OCI-LY1 (cell line): ENCODE data around the gene TBX15.

Source experiments
- H2AFZ ChIP-seq: fragments of 200-600 bp; sonication (generic), shearing (Covaris generic); 2 replicates; pipeline ENCODE4 v1.6.0; 2014; ENCODE audit warnings: antibody characterized with exemption, mild to moderate bottlenecking, low read length
- H3F3A ChIP-seq: fragments of 200-600 bp; sonication (generic), shearing (Covaris generic); 2 replicates; pipeline ENCODE4 v1.6.0; 2014; ENCODE audit warnings: mild to moderate bottlenecking, antibody characterized with exemption, low read length, moderate library complexity; ENCODE audit not compliant: insufficient read depth
- H3K27ac ChIP-seq: fragments of 200-600 bp; sonication (generic); 2 replicates; pipeline ENCODE4 v1.5.1; 2014; ENCODE audit warnings: low read length, mixed run types, mild to moderate bottlenecking, low read depth; ENCODE audit not compliant: poor library complexity, severe bottlenecking
- H3K27me3 ChIP-seq: fragments of 200-600 bp; sonication (generic); 2 replicates; pipeline ENCODE4 v1.6.0; 2014; ENCODE audit warnings: antibody characterized with exemption, mild to moderate bottlenecking, low read length, moderate library complexity; ENCODE audit not compliant: insufficient read depth
- H3K36me3 ChIP-seq: fragments of 200-600 bp; sonication (generic); 2 replicates; pipeline ENCODE4 v1.6.1; 2014; ENCODE audit warnings: mild to moderate bottlenecking, antibody characterized with exemption, low read length, moderate library complexity, mixed read lengths; ENCODE audit not compliant: insufficient read depth
- H3K4me1 ChIP-seq: fragments of 200-600 bp; sonication (generic); 2 replicates; pipeline ENCODE4 v1.5.1; 2014; ENCODE audit warnings: mild to moderate bottlenecking, low read length, moderate library complexity; ENCODE audit not compliant: insufficient read depth, severe bottlenecking
- H3K4me2 ChIP-seq: fragments of 200-600 bp; sonication (generic), shearing (Covaris generic); 2 replicates; pipeline ENCODE4 v1.6.1; 2014; ENCODE audit warnings: low read length
- H3K4me3 ChIP-seq: fragments of 200-600 bp; sonication (generic); 2 replicates; pipeline ENCODE4 v1.5.1; 2014; ENCODE audit warnings: low read length, low read depth, mild to moderate bottlenecking, mixed read lengths; ENCODE audit not compliant: poor library complexity, severe bottlenecking
- H3K79me2 ChIP-seq: fragments of 200-600 bp; shearing (Covaris generic); 2 replicates; pipeline ENCODE4 v1.6.1; 2016; ENCODE audit warnings: mixed run types, low read length, mixed read lengths; ENCODE audit not compliant: insufficient read depth
- H3K9ac ChIP-seq: fragments of 200-600 bp; sonication (generic), shearing (Covaris generic); 2 replicates; pipeline ENCODE4 v1.6.1; 2014; ENCODE audit warnings: mild to moderate bottlenecking, low read length, mixed read lengths
- H3K9me2 ChIP-seq: fragments of 200-600 bp; sonication (generic), shearing (Covaris generic); 2 replicates; pipeline ENCODE4 v1.6.1; 2014; ENCODE audit warnings: low read depth, mild to moderate bottlenecking, low read length, mixed read lengths
- H3K9me3 ChIP-seq: fragments of 200-600 bp; shearing (Covaris generic); 2 replicates; pipeline ENCODE4 v1.6.1; 2014; ENCODE audit warnings: low read length, mixed read lengths
- H4K20me1 ChIP-seq: fragments of 200-600 bp; sonication (generic), shearing (Covaris generic); 2 replicates; pipeline ENCODE4 v1.6.0; 2016; ENCODE audit warnings: mild to moderate bottlenecking, low read length; ENCODE audit not compliant: insufficient read depth
- EZH2 ChIP-seq: fragments of 200-600 bp; sonication (generic), shearing (Covaris generic); IDR thresholded peaks from 2 replicates; pipeline ENCODE4 v1.8.0; 2017; ENCODE audit warnings: borderline replicate concordance, mixed run types, mild to moderate bottlenecking, antibody characterized with exemption, low read length, moderate library complexity, mixed read lengths
- TF ChIP-seq, protein P1 (sequence below): fragments of 200-600 bp; sonication (generic), shearing (Covaris generic); IDR thresholded peaks from 2 replicates; pipeline ENCODE4 v1.5.1; 2017; ENCODE audit warnings: mild to moderate bottlenecking, antibody characterized with exemption, low read length, moderate library complexity, mixed read lengths

TBX15 gene

DNA sequence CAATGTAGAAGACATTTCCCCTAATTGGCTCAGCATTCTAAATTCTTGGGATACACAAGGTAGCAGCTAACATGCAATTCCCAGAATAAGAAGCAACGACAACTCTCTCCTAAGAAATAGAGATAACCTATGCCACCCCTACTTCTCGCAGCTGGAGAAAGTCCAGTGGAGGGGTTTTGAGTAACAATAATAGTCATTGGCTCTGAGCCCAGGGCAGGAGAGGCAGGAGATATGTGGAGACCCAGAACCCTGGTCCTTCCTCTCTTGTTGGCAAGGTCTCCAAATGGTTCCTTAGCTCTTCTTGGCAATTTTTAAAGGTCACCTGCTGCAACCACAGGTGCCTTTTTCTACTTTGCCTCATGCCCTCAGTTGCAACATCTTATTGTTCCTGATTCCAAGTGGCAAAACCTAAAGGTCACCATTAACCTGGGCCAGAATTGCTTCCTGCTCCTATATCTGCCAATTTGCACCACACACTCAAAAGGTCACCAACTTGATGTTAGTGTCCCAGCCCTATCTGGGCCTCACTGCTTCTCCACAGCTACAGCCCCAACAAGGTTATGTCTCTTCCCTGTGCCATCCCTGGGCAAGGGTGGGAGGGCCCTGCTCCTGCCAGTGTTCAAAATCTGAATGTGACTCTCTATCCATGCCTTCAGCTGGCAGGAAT, 36.7 kb downstream of the TBX15 start:
- Histone ChIP-seq H3F3A (no peaks in the 10 kb centered on the region), H2AFZ (no peak overlapping the region), H3K9me3 (no peaks in the 10 kb centered on the region), H3K4me3 (no peak overlapping the region), H3K27ac (no peak overlapping the region), H3K36me3 (no peaks in the 10 kb centered on the region), H3K79me2 (no peaks in the 10 kb centered on the region), H3K9ac (no peak overlapping the region), H3K4me2 (no peak overlapping the region), H3K9me2 (no peaks in the 10 kb centered on the region), H3K27me3 (no peaks in the 10 kb centered on the region), H3K4me1 (no peaks in the 10 kb centered on the region), H4K20me1 (no peaks in the 10 kb centered on the region)
- TF ChIP-seq, protein P1, sequence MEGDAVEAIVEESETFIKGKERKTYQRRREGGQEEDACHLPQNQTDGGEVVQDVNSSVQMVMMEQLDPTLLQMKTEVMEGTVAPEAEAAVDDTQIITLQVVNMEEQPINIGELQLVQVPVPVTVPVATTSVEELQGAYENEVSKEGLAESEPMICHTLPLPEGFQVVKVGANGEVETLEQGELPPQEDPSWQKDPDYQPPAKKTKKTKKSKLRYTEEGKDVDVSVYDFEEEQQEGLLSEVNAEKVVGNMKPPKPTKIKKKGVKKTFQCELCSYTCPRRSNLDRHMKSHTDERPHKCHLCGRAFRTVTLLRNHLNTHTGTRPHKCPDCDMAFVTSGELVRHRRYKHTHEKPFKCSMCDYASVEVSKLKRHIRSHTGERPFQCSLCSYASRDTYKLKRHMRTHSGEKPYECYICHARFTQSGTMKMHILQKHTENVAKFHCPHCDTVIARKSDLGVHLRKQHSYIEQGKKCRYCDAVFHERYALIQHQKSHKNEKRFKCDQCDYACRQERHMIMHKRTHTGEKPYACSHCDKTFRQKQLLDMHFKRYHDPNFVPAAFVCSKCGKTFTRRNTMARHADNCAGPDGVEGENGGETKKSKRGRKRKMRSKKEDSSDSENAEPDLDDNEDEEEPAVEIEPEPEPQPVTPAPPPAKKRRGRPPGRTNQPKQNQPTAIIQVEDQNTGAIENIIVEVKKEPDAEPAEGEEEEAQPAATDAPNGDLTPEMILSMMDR = no peak
- no peak for TF ChIP-seq EZH2

DNA sequence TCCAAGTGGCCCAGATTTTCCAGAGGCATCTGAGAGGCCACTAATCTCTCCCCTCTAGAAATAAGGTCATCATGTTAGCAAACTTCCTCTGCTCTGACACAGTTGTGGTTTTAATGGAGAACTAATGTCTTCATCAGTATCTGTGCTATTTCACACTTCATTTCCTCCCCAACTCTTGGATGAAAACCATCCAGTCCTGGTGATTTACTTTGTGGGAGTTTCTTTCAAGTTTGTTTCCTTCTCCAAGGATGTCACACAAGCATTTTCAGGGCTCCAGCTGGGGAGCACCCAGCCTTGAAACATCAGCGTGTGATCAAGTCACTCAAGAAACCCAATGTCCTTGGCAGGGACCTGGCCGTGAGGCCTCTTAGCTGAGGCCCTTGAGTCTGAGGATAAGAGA, 38.8 kb downstream of the TBX15 start:
- Histone ChIP-seq H3F3A (no peaks in the 10 kb centered on the region), H3K4me1 (no peaks in the 10 kb centered on the region), H3K79me2 (no peaks in the 10 kb centered on the region), H2AFZ (no peak overlapping the region), H3K4me2 (no peak overlapping the region), H3K9me3 (no peaks in the 10 kb centered on the region), H3K27ac (no peak overlapping the region), H3K9me2 (no peaks in the 10 kb centered on the region), H3K4me3 (no peak overlapping the region), H3K36me3 (no peaks in the 10 kb centered on the region), H4K20me1 (no peaks in the 10 kb centered on the region), H3K9ac (no peak overlapping the region), H3K27me3 (no peaks in the 10 kb centered on the region)
- TF ChIP-seq EZH2 = no peak
- TF ChIP-seq, protein P1 = no peak

DNA sequence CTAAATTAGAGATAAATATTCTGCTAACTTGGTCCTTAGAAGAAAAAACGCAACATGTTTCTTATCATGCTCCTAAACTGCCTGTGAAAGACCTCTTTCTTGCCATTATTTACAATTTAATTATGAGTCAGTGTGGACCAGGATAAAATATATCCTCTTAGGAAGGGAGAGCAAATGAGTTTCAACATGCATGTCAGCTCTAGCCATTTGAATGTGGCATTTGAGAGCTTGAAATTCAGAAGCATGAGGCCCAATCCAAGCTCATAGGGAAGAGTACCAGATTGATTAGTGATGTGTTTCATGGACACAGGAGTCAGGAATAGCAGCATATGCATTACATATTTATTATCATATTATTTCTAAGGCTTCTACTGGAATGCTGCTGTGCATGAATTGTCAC, 39.3 kb downstream of the TBX15 start:
- Histone ChIP-seq H3K4me1 (no peaks in the 10 kb centered on the region), H3K4me3 (no peak overlapping the region), H3K79me2 (no peaks in the 10 kb centered on the region), H3K27ac (no peak overlapping the region), H4K20me1 (no peaks in the 10 kb centered on the region), H3F3A (no peaks in the 10 kb centered on the region), H3K9me2 (no peaks in the 10 kb centered on the region), H3K9ac (no peak overlapping the region), H2AFZ (no peak overlapping the region), H3K9me3 (no peaks in the 10 kb centered on the region), H3K36me3 (no peaks in the 10 kb centered on the region), H3K27me3 (no peaks in the 10 kb centered on the region), H3K4me2 (no peak overlapping the region)
- TF ChIP-seq EZH2 = no peak
- TF ChIP-seq, protein P1 = no peak
